Measurements from ENCODE around the gene CDKN1A.

CDKN1A gene

DNA sequence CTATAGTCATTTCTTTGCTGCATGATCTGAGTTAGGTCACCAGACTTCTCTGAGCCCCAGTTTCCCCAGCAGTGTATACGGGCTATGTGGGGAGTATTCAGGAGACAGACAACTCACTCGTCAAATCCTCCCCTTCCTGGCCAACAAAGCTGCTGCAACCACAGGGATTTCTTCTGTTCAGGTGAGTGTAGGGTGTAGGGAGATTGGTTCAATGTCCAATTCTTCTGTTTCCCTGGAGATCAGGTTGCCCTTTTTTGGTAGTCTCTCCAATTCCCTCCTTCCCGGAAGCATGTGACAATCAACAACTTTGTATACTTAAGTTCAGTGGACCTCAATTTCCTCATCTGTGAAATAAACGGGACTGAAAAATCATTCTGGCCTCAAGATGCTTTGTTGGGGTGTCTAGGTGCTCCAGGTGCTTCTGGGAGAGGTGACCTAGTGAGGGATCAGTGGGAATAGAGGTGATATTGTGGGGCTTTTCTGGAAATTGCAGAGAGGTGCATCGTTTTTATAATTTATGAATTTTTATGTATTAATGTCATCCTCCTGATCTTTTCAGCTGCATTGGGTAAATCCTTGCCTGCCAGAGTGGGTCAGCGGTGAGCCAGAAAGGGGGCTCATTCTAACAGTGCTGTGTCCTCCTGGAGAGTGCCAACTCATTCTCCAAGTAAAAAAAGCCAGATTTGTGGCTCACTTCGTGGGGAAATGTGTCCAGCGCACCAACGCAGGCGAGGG, 594 bp upstream of the CDKN1A start:
- no peaks in the 10 kb centered on the region for H3K9me3 ChIP-seq (ENCODE audit: control insufficient read depth, insufficient read depth, low read length)
- H3K9ac ChIP-seq (ENCODE audit: low read depth, low read length), result peak overlapping the region; percentile 78
- peaks cover 12% of the 10 kb centered on the region for H3K36me3 ChIP-seq (ENCODE audit: insufficient read depth, low read length)
- peaks cover 17% of the 10 kb centered on the region; the same call in 1 of the 2 replicates for H3K4me1 ChIP-seq (ENCODE audit: insufficient read depth, low read length)

DNA sequence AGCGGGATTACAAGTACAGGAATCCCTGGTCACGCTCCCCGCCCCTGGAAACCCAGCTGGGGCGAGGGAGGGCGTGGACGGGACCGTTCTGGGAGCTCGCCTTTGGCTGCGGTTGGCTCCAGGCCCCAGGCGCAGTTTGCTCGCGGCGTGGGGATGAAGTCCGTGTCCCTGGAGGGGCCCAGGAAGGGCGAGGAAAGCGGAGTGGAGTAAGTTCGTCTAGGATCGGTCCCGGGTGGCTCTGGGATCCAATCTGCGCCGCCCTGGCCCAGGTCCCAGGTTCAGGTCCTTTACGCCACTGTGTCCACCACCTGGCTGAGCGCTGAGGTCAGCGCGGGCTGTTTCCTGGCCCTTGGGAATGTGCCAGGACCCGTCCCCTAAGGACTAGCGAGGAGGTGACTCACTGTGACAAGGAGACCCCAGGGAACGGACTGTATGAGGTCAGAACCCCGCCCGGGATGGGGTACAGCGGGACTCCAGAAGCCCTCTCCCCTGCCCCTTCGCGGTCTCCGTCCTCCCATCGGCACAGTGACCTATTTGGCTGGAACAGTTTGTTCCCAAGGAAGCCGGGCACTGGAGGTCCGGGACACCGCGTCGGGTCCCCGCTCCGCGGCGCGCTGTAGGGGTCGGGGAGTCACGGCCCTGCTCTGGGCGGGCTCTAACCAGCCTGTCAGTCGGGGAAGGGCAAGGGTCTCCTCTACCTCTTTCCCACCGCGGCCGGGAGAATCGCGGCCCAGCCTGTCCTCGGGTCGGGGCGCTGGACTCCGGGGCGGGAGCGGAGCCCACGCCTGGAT, 724 bp downstream of the CDKN1A start:
- Histone ChIP-seq H3K36me3 (ENCODE audit: insufficient read depth, low read length) (peaks cover 24% of the 10 kb centered on the region), H3K9ac (ENCODE audit: low read depth, low read length) (peak overlapping the region; percentile 78), H3K4me1 (ENCODE audit: insufficient read depth, low read length) (peaks cover 17% of the 10 kb centered on the region; the same call in 1 of the 2 replicates), H3K9me3 (ENCODE audit: control insufficient read depth, insufficient read depth, low read length) (no peaks in the 10 kb centered on the region)

GRCh38 chr6:36682328-36683144, 4.0 kb downstream of the CDKN1A start:
- no peaks in the 10 kb centered on the region for H3K9me3 ChIP-seq (ENCODE audit: control insufficient read depth, insufficient read depth, low read length)
- no peak overlapping the region for H3K9ac ChIP-seq (ENCODE audit: low read depth, low read length)
- peaks cover 4% of the 10 kb centered on the region; the same call in 1 of the 2 replicates for H3K4me1 ChIP-seq (ENCODE audit: insufficient read depth, low read length)
- H3K36me3 ChIP-seq (ENCODE audit: insufficient read depth, low read length), result peaks cover 44% of the 10 kb centered on the region

- Histone ChIP-seq H3K4me1 (ENCODE audit: insufficient read depth, low read length) (no peaks in the 10 kb centered on the region), H3K9me3 (ENCODE audit: control insufficient read depth, insufficient read depth, low read length) (no peaks in the 10 kb centered on the region), H3K9ac (ENCODE audit: low read depth, low read length) (no peak overlapping the region), H3K36me3 (ENCODE audit: insufficient read depth, low read length) (peaks cover 44% of the 10 kb centered on the region)
Observed at GRCh38 chr6:36683145-36683655, 4.7 kb downstream of the CDKN1A start.

DNA sequence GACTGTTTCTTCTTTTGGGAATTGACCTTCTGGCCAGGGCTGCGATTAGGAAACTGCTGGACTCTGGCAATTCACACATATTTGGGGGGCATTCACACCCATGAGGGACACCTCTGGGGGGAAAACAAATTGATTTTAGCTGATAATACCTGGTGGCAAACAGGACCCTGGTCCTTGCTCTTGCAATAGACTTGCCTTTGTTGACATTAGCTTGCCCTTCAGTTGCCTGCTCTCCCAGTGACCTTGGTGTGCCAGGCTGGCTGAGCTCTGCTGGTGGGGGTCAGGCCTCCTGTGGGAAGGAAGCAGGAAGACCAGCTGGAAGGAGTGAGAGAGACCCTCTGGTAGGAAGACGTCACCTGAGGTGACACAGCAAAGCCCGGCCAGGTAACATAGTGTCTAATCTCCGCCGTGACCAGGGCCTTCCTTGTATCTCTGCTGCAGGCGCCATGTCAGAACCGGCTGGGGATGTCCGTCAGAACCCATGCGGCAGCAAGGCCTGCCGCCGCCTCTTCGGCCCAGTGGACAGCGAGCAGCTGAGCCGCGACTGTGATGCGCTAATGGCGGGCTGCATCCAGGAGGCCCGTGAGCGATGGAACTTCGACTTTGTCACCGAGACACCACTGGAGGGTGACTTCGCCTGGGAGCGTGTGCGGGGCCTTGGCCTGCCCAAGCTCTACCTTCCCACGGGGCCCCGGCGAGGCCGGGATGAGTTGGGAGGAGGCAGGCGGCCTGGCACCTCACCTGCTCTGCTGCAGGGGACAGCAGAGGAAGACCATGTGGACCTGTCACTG, 5.3 kb downstream of the CDKN1A start:
- Histone ChIP-seq H3K9ac (ENCODE audit: low read depth, low read length) (no peak overlapping the region), H3K9me3 (ENCODE audit: control insufficient read depth, insufficient read depth, low read length) (no peaks in the 10 kb centered on the region), H3K36me3 (ENCODE audit: insufficient read depth, low read length) (peaks cover 44% of the 10 kb centered on the region), H3K4me1 (ENCODE audit: insufficient read depth, low read length) (no peaks in the 10 kb centered on the region)

GRCh38 chr6:36684447-36684812, 5.9 kb downstream of the CDKN1A start:
- no peak overlapping the region for H3K9ac ChIP-seq (ENCODE audit: low read depth, low read length)
- no peaks in the 10 kb centered on the region for H3K9me3 ChIP-seq (ENCODE audit: control insufficient read depth, insufficient read depth, low read length)
- peaks cover 44% of the 10 kb centered on the region for H3K36me3 ChIP-seq (ENCODE audit: insufficient read depth, low read length)

GRCh38 chr6:36685166-36685924, 6.8 kb downstream of the CDKN1A start:
- no peak overlapping the region for H3K9ac ChIP-seq (ENCODE audit: low read depth, low read length)
- peaks cover 44% of the 10 kb centered on the region for H3K36me3 ChIP-seq (ENCODE audit: insufficient read depth, low read length)
- no peaks in the 10 kb centered on the region for H3K9me3 ChIP-seq (ENCODE audit: control insufficient read depth, insufficient read depth, low read length)
- no peaks in the 10 kb centered on the region for H3K4me1 ChIP-seq (ENCODE audit: insufficient read depth, low read length)

More at GRCh38 chr6:36684447-36684812, 5.9 kb downstream of the CDKN1A start:
- no peaks in the 10 kb centered on the region for H3K4me1 ChIP-seq (ENCODE audit: insufficient read depth, low read length)

DNA sequence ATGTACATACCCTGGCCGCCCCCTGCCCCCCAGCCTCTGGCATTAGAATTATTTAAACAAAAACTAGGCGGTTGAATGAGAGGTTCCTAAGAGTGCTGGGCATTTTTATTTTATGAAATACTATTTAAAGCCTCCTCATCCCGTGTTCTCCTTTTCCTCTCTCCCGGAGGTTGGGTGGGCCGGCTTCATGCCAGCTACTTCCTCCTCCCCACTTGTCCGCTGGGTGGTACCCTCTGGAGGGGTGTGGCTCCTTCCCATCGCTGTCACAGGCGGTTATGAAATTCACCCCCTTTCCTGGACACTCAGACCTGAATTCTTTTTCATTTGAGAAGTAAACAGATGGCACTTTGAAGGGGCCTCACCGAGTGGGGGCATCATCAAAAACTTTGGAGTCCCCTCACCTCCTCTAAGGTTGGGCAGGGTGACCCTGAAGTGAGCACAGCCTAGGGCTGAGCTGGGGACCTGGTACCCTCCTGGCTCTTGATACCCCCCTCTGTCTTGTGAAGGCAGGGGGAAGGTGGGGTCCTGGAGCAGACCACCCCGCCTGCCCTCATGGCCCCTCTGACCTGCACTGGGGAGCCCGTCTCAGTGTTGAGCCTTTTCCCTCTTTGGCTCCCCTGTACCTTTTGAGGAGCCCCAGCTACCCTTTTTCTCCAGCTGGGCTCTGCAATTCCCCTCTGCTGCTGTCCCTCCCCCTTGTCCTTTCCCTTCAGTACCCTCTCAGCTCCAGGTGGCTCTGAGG, 7.6 kb downstream of the CDKN1A start:
- Histone ChIP-seq H3K36me3 (ENCODE audit: insufficient read depth, low read length) (peaks cover 39% of the 10 kb centered on the region), H3K9me3 (ENCODE audit: control insufficient read depth, insufficient read depth, low read length) (no peaks in the 10 kb centered on the region), H3K4me1 (ENCODE audit: insufficient read depth, low read length) (no peaks in the 10 kb centered on the region), H3K9ac (ENCODE audit: low read depth, low read length) (no peak overlapping the region)

GRCh38 chr6:36686668-36687513, 8.4 kb downstream of the CDKN1A start:
- Histone ChIP-seq H3K9ac (ENCODE audit: low read depth, low read length) (no peak overlapping the region), H3K4me1 (ENCODE audit: insufficient read depth, low read length) (no peaks in the 10 kb centered on the region), H3K36me3 (ENCODE audit: insufficient read depth, low read length) (peaks cover 39% of the 10 kb centered on the region), H3K9me3 (ENCODE audit: control insufficient read depth, insufficient read depth, low read length) (no peaks in the 10 kb centered on the region)

DNA sequence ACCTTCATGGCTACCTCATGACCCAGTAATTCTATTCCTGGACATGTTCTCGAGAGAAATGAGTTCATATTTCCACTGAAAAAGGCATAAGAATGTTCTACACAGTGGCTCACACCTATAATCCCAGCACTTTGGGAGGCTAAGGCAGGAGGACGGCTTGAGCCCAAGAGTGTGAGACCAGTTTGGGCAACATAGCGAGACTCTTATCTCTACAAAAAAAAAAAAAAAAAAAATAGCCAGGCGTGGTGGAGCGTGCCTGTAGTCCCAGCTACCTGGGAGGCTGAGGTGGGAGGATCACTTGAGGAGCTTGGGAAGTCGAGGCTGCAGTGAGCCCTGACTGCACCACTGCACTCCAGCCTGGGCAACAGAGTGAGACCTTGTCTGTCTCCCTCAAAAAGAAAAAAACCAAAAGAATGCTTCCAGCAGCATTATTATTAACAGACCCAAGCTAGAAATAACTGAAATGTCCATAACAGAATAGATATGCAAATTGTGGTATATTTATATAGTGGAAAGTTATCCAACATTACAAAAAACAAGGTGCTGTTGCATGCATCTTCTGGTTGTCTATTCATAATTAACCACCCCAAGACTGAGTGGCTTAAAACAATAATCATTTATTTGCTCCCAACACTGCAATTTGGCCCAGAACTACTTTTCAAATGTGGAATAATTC, 9.7 kb downstream of the CDKN1A start:
- no peak overlapping the region for H3K9ac ChIP-seq (ENCODE audit: low read depth, low read length)
- no peaks in the 10 kb centered on the region for H3K4me1 ChIP-seq (ENCODE audit: insufficient read depth, low read length)
- H3K36me3 ChIP-seq (ENCODE audit: insufficient read depth, low read length), result peaks cover 30% of the 10 kb centered on the region
- H3K9me3 ChIP-seq (ENCODE audit: control insufficient read depth, insufficient read depth, low read length), result no peaks in the 10 kb centered on the region

DNA sequence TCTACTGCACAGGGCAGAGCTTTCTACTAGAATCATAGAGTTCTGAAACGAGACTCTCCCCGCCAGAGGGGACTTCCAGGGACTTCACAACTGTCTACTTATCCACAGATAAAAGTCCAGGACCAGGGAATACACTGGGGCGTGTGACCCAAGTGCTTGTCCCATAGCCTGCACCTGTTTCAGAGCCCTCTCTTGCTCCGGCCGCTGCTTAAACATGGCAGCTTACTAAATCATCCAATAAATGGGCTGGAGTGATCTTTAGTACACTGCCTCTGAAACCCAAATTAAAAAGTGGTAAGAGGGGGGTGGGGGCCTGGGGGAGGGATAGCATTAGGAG, 10.2 kb downstream of the CDKN1A start:
- Histone ChIP-seq H3K4me1 (ENCODE audit: insufficient read depth, low read length) (no peaks in the 10 kb centered on the region), H3K9me3 (ENCODE audit: control insufficient read depth, insufficient read depth, low read length) (no peaks in the 10 kb centered on the region), H3K9ac (ENCODE audit: low read depth, low read length) (no peak overlapping the region), H3K36me3 (ENCODE audit: insufficient read depth, low read length) (peaks cover 25% of the 10 kb centered on the region)

DNA sequence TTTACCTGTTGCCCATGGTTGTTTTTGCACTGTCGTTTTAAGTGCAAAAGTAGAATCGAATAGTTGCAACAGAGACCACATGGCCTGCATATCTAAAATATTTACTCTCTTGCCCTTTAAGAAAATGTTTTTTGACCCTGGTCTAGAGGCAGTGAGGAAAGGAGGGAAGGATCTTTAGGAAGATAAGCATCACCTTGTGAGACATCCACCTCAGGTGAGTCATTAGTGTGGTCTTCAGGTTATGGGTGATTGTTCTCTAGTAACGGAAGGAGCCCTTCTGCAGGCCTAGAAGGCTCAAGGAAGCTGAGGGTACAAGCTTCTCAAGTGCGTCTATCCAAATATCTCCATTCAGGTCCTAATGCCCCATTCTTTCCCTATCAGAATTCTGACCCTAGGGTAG, 12.5 kb downstream of the CDKN1A start:
- Histone ChIP-seq H3K4me1 (ENCODE audit: insufficient read depth, low read length) (no peaks in the 10 kb centered on the region), H3K9me3 (ENCODE audit: control insufficient read depth, insufficient read depth, low read length) (no peaks in the 10 kb centered on the region), H3K9ac (ENCODE audit: low read depth, low read length) (no peak overlapping the region), H3K36me3 (ENCODE audit: insufficient read depth, low read length) (peaks cover 7% of the 10 kb centered on the region; the same call in 1 of the 2 replicates)
